Panc1 (cell line): ENCODE data around the gene DAB1. TPM values are rescaled to one million over a fixed set of nuclear protein-coding genes. Genes with fewer than 3 reads are reported as not detected.

ENCODE experiments used
- ATAC-seq: fragments of 200-7000 bp; cut with Tn5 transposase; 2 replicates; pipeline ENCODE4 v1.9.1; 2020; ENCODE audit warnings: mild to moderate bottlenecking, moderate library complexity
- BruUV-seq: library from RNA; stranded (reverse); fragments of 400-500 nt; replicated peaks from 2 replicates; lab custom pipeline; 2021; lab: Mats Ljungman, UMichigan
- CTCF ChIA-PET: fragments of 300-600 bp; sonication (Branson Sonifier 250); formaldehyde crosslinking; loops from one replicate; lab custom pipeline; 2022; ENCODE audit warnings: antibody characterized with exemption; lab: Charles Lee
- POLR2A ChIA-PET: fragments of 300-600 bp; sonication (Branson Sonifier 250); formaldehyde crosslinking; loops from one replicate; lab custom pipeline; 2022; ENCODE audit warnings: antibody characterized with exemption; lab: Charles Lee
- DNase-seq: peaks from one replicate; pipeline ENCODE4 v3.0.0-alpha.2; 2010; ENCODE audit warnings: low read depth, low spot score
- H3K27ac ChIP-seq: 2 replicates; pipeline ENCODE4 v1.5.1; 2011; ENCODE audit warnings: mild to moderate bottlenecking, low read length, inconsistent platforms
- H3K27me3 ChIP-seq: fragments of 200-500 bp; sonication (Bioruptor generic); 2 replicates; pipeline ENCODE4 v1.6.0; 2014; ENCODE audit warnings: low read length, inconsistent platforms; ENCODE audit not compliant: control insufficient read depth, insufficient read depth
- H3K36me3 ChIP-seq: fragments of 200-500 bp; sonication (Bioruptor generic); 2 replicates; pipeline ENCODE4 v1.5.1; 2014; ENCODE audit warnings: inconsistent platforms, mild to moderate bottlenecking, low read length, moderate library complexity; ENCODE audit not compliant: control insufficient read depth, insufficient read depth
- H3K4me1 ChIP-seq: 2 replicates; pipeline ENCODE4 v1.5.1; 2011; ENCODE audit warnings: inconsistent platforms, mild to moderate bottlenecking, low read length, moderate library complexity; ENCODE audit not compliant: control insufficient read depth, insufficient read depth
- H3K4me3 ChIP-seq, 2 experiments: 2 replicates each; pipeline ENCODE4 v1.5.1; 2011 to 2012; ENCODE audit warnings: low read depth in 2 of 2, low read length in 2 of 2, mild to moderate bottlenecking in 2 of 2, inconsistent platforms in 1 of 2, moderate library complexity in 1 of 2
- H3K9me3 ChIP-seq: fragments of 200-500 bp; sonication (Bioruptor generic); 2 replicates; pipeline ENCODE4 v1.5.1; 2014; ENCODE audit warnings: low read depth, mild to moderate bottlenecking, inconsistent platforms, low read length, moderate library complexity; ENCODE audit not compliant: control insufficient read depth, insufficient read depth
- CTCF ChIP-seq: fragments of 450-650 bp; IDR thresholded peaks from 2 replicates; pipeline ENCODE4 v1.5.1; 2017; ENCODE audit warnings: mild to moderate bottlenecking
- POLR2AphosphoS5 ChIP-seq: IDR thresholded peaks from 2 replicates; pipeline ENCODE4 v1.6.1; 2012; ENCODE audit warnings: mild to moderate bottlenecking, low read depth, low read length, moderate library complexity
- REST ChIP-seq, 2 experiments: IDR thresholded peaks; 2 replicates each; pipeline ENCODE4 v1.6.1; 2011 to 2012; ENCODE audit warnings: low read depth in 2 of 2, control low read depth in 1 of 2, low read length in 1 of 2, mild to moderate bottlenecking in 1 of 2, moderate library complexity in 1 of 2; ENCODE audit not compliant: insufficient read depth in 1 of 2
- SIN3A ChIP-seq: IDR thresholded peaks from 2 replicates; pipeline ENCODE4 v1.6.1; 2012; ENCODE audit warnings: low read depth, mild to moderate bottlenecking, low read length, moderate library complexity, borderline replicate concordance; ENCODE audit not compliant: insufficient read depth
- TCF7L2 ChIP-seq: IDR thresholded peaks from 2 replicates; pipeline ENCODE4 v1.6.1; 2011; ENCODE audit warnings: mild to moderate bottlenecking, low read depth, low read length, inconsistent platforms
- in situ Hi-C: cut with HindIII; loops from 2 replicates; pipeline ENCODE4 v1.10.0; 2016; ENCODE audit warnings: low sequenced_read_pairs, low pct_unique_long_range_greater_than_20kb
- intact Hi-C: fragments of 100-400 bp; cut with micrococcal nuclease; formaldehyde crosslinking; loops from one replicate; pipeline ENCODE4 v1.10.0; 2022; ENCODE audit not compliant: unreplicated experiment
- total RNA-seq: library from RNA; stranded (reverse); gene quantifications from one replicate; pipeline ENCODE4 v1.2.1, GENCODE V29; 2021; ENCODE audit not compliant: unreplicated experiment

DAB1 gene
- total RNA-seq, 1 experiment from 2014 or later: 0.05 TPM

- H3K27ac ChIP-seq: no peak overlapping the region
- in situ Hi-C loops (no loop called here), intact Hi-C loops (no loop called here)
- no peaks in the 10 kb centered on the region for H3K9me3 ChIP-seq
- no TSS peak for BruUV-seq
- ATAC-seq (no peak), DNase-seq (no peak)
- no peaks in the 10 kb centered on the region for H3K4me1 ChIP-seq
- H3K27me3 ChIP-seq: peaks cover 6% of the 10 kb centered on the region; the same call in 1 of the 2 replicates
- CTCF ChIA-PET: no interaction called here
- TF ChIP-seq REST (IDR thresholded peaks at IDR 0.05; ENCODE audit: insufficient read depth in 1 of 2, low read depth in 2 of 2, low read length in 1 of 2) (no peak), SIN3A (no peak), CTCF (no peak), TCF7L2 (no peak), POLR2AphosphoS5 (no peak)
- POLR2A ChIA-PET: no interaction called here
- H3K4me3 ChIP-seq: no peak overlapping the region
- no peaks in the 10 kb centered on the region for H3K36me3 ChIP-seq
Measured at GRCh38 chr1:56973923-56974742, 449.7 kb downstream of the DAB1 start.

- no peak for ATAC-seq
- no TSS peak for BruUV-seq
Measured at GRCh38 chr1:56972976-56973375, 450.9 kb downstream of the DAB1 start.

More at GRCh38 chr1:56972976-56973375, 450.9 kb downstream of the DAB1 start:
- intact Hi-C loops (no loop called here), in situ Hi-C loops (no loop called here)
- TF ChIP-seq CTCF (no peak), TCF7L2 (no peak), POLR2AphosphoS5 (no peak), REST (IDR thresholded peaks at IDR 0.05; ENCODE audit: insufficient read depth in 1 of 2, low read depth in 2 of 2, low read length in 1 of 2) (no peak), SIN3A (no peak)
- Histone ChIP-seq H3K9me3 (no peaks in the 10 kb centered on the region), H3K4me3 (no peak overlapping the region), H3K4me1 (no peaks in the 10 kb centered on the region), H3K27ac (no peak overlapping the region), H3K36me3 (no peaks in the 10 kb centered on the region), H3K27me3 (peaks cover 2% of the 10 kb centered on the region; the same call in 1 of the 2 replicates)
- ChIA-PET CTCF (no interaction called here), POLR2A (no interaction called here)
- DNase-seq: no peak
